Measurements from ENCODE around the gene MGST1.
"Not testable (repeated sequence)": the region's sequence is repeated elsewhere in the genome, so short reads cannot be mapped to it uniquely, and the experiment has no call there.

Gene MGST1

GRCh38 chr12:16370096-16370495 lies 22.7 kb downstream of the MGST1 start:
- Histone ChIP-seq H3K4me3 (ENCODE audit: low read depth in 1 of 2, low read length in 2 of 2) (no peak overlapping the region), H4K20me1 (ENCODE audit: insufficient read depth, low read length) (no peaks in the 10 kb centered on the region), H3K4me2 (ENCODE audit: insufficient read depth, low read length) (no peak overlapping the region), H3K27me3 (ENCODE audit: insufficient read depth, low read length, poor library complexity) (no peaks in the 10 kb centered on the region), H3K9ac (ENCODE audit: low read depth, low read length) (no peak overlapping the region), H3K79me2 (ENCODE audit: insufficient read depth, low read length) (no peaks in the 10 kb centered on the region), H3K4me1 (ENCODE audit: insufficient read depth, low read length) (no peaks in the 10 kb centered on the region), H3K9me3 (ENCODE audit: insufficient read depth, low read length, severe bottlenecking) (no peaks in the 10 kb centered on the region), H2AFZ (ENCODE audit: low read depth, low read length) (no peak overlapping the region), H3K27ac (ENCODE audit: low read length) (no peak overlapping the region), H3K36me3 (ENCODE audit: insufficient read depth, low read length) (no peaks in the 10 kb centered on the region)
- TF ChIP-seq EZH2 (IDR thresholded peaks at IDR 0.05; ENCODE audit: borderline replicate concordance, low read depth, low read length, severe bottlenecking) (no peak), CTCF (IDR thresholded peaks at IDR 0.05; ENCODE audit: borderline replicate concordance, extremely low read depth, low read length, poor library complexity, severe bottlenecking) (no peak)
- no peak for DNase-seq
- no peak for ATAC-seq (ENCODE audit: insufficient read depth, low read depth)

GRCh38 chr12:16382652-16383312 lies 35.3 kb downstream of the MGST1 start:
- not testable (repeated sequence) for H3K4me1 ChIP-seq (ENCODE audit: insufficient read depth, low read length); DNase-seq; H3K4me3 ChIP-seq (ENCODE audit: low read depth in 1 of 2, low read length in 2 of 2); H4K20me1 ChIP-seq (ENCODE audit: insufficient read depth, low read length); H2AFZ ChIP-seq (ENCODE audit: low read depth, low read length); H3K36me3 ChIP-seq (ENCODE audit: insufficient read depth, low read length); H3K79me2 ChIP-seq (ENCODE audit: insufficient read depth, low read length); H3K9me3 ChIP-seq (ENCODE audit: insufficient read depth, low read length, severe bottlenecking); H3K27me3 ChIP-seq (ENCODE audit: insufficient read depth, low read length, poor library complexity); ATAC-seq (ENCODE audit: insufficient read depth, low read depth); H3K27ac ChIP-seq (ENCODE audit: low read length); H3K9ac ChIP-seq (ENCODE audit: low read depth, low read length); H3K4me2 ChIP-seq (ENCODE audit: insufficient read depth, low read length)

GRCh38 chr12:16384732-16385131 lies 37.3 kb downstream of the MGST1 start:
- ATAC-seq (ENCODE audit: insufficient read depth, low read depth) (no peak), DNase-seq (no peak)
- Histone ChIP-seq H4K20me1 (ENCODE audit: insufficient read depth, low read length) (no peaks in the 10 kb centered on the region), H3K4me1 (ENCODE audit: insufficient read depth, low read length) (no peaks in the 10 kb centered on the region), H3K9ac (ENCODE audit: low read depth, low read length) (no peak overlapping the region), H3K27ac (ENCODE audit: low read length) (no peak overlapping the region), H3K79me2 (ENCODE audit: insufficient read depth, low read length) (no peaks in the 10 kb centered on the region), H3K4me2 (ENCODE audit: insufficient read depth, low read length) (no peak overlapping the region), H3K4me3 (ENCODE audit: low read depth in 1 of 2, low read length in 2 of 2) (no peak overlapping the region), H3K27me3 (ENCODE audit: insufficient read depth, low read length, poor library complexity) (peaks cover 6% of the 10 kb centered on the region), H3K9me3 (ENCODE audit: insufficient read depth, low read length, severe bottlenecking) (no peaks in the 10 kb centered on the region), H3K36me3 (ENCODE audit: insufficient read depth, low read length) (no peaks in the 10 kb centered on the region), H2AFZ (ENCODE audit: low read depth, low read length) (no peak overlapping the region)
- no peak for TF ChIP-seq CTCF (IDR thresholded peaks at IDR 0.05; ENCODE audit: borderline replicate concordance, extremely low read depth, low read length, poor library complexity, severe bottlenecking)
- no peak for TF ChIP-seq EZH2 (IDR thresholded peaks at IDR 0.05; ENCODE audit: borderline replicate concordance, low read depth, low read length, severe bottlenecking)

GRCh38 chr12:16385782-16386646 lies 38.6 kb downstream of the MGST1 start:
- ATAC-seq (ENCODE audit: insufficient read depth, low read depth) (no peak), DNase-seq (no peak)

More at GRCh38 chr12:16385782-16386646, 38.6 kb downstream of the MGST1 start:
- no peaks in the 10 kb centered on the region for H3K36me3 ChIP-seq (ENCODE audit: insufficient read depth, low read length)
- H3K4me3 ChIP-seq (ENCODE audit: low read depth in 1 of 2, low read length in 2 of 2): no peak overlapping the region
- no peak overlapping the region for H2AFZ ChIP-seq (ENCODE audit: low read depth, low read length)
- no peak overlapping the region for H3K4me2 ChIP-seq (ENCODE audit: insufficient read depth, low read length)
- H3K9me3 ChIP-seq (ENCODE audit: insufficient read depth, low read length, severe bottlenecking): no peaks in the 10 kb centered on the region
- H3K79me2 ChIP-seq (ENCODE audit: insufficient read depth, low read length): no peaks in the 10 kb centered on the region
- no peak overlapping the region for H3K9ac ChIP-seq (ENCODE audit: low read depth, low read length)
- H3K27ac ChIP-seq (ENCODE audit: low read length): no peak overlapping the region
- peaks cover 6% of the 10 kb centered on the region for H3K27me3 ChIP-seq (ENCODE audit: insufficient read depth, low read length, poor library complexity)
- no peaks in the 10 kb centered on the region for H4K20me1 ChIP-seq (ENCODE audit: insufficient read depth, low read length)
- H3K4me1 ChIP-seq (ENCODE audit: insufficient read depth, low read length): no peaks in the 10 kb centered on the region
- no peak for TF ChIP-seq EZH2 (IDR thresholded peaks at IDR 0.05; ENCODE audit: borderline replicate concordance, low read depth, low read length, severe bottlenecking)
- TF ChIP-seq CTCF (IDR thresholded peaks at IDR 0.05; ENCODE audit: borderline replicate concordance, extremely low read depth, low read length, poor library complexity, severe bottlenecking): peak; percentile 43
